Measurements from ENCODE around the gene CERKL.

DNA sequence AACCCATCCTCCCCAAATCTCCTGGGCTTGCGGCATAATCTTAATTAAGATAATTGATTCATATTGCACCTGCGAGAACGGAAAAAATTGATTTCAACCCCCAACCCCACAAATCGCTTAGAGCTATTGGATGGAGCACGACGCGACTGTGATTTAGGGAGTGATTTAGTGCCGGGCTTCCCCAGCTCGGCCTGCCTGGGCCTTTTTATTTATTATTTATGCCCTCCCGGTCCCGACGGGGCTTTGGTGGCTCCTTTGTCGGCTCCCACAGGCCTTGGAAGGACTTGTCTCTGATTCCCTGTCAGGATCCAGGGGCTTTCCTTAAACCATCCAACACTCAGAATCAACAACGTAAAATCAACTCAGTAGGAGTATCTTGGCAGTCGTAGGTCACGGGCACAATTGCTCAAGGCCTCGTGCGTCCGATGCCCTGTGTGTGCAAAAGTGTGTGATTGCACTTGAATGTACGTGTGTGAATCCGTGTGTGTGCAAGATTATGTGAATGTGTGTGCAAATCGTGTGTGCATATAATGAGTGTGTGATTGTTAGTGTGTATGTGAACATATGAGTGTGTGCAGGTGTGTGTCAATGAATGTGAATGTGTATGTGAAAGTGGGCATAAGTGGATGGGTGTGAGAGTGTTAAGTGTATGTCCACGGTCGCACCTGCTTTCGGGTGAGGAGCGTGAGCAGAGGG, 27.7 kb upstream of the CERKL start:
- TF ChIP-seq, protein P1, sequence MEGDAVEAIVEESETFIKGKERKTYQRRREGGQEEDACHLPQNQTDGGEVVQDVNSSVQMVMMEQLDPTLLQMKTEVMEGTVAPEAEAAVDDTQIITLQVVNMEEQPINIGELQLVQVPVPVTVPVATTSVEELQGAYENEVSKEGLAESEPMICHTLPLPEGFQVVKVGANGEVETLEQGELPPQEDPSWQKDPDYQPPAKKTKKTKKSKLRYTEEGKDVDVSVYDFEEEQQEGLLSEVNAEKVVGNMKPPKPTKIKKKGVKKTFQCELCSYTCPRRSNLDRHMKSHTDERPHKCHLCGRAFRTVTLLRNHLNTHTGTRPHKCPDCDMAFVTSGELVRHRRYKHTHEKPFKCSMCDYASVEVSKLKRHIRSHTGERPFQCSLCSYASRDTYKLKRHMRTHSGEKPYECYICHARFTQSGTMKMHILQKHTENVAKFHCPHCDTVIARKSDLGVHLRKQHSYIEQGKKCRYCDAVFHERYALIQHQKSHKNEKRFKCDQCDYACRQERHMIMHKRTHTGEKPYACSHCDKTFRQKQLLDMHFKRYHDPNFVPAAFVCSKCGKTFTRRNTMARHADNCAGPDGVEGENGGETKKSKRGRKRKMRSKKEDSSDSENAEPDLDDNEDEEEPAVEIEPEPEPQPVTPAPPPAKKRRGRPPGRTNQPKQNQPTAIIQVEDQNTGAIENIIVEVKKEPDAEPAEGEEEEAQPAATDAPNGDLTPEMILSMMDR (IDR thresholded peaks at IDR 0.05): no peak
- TF ChIP-seq POLR2A (IDR thresholded peaks at IDR 0.05): no peak
